Measurements from ENCODE around the gene SLC10A1.

DNA sequence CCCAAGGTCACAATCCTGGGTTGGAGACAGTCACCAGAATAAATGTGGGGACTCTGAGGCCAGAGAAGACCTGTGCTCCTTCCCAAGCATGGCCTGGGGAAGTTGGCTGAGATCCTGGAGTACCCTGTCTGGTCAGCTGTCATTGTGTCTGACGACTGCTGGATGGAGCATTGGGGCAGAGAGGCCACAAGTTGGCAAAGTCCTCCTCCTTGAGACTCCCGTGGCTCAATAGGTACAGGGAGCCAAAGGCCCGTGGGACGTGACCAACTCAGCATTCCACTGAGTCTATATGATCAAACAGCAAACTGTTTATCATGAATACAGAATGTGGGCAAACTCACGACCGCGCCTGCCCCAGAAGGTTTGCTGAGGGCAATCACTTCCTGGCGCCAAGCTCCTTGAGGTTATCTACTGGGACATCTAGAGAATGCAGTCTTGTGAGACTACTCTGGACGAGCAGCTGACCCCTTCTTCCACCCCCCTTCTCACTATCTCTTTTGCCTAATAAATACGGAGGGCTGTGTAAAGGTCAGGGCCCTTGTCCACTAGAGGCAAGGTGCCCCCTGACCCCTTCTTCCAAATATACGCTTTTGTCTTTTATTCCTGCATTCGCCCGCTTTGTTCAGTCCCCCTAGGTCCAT, 14.3 kb upstream of the SLC10A1 start:
- TF ChIP-seq, protein P1, sequence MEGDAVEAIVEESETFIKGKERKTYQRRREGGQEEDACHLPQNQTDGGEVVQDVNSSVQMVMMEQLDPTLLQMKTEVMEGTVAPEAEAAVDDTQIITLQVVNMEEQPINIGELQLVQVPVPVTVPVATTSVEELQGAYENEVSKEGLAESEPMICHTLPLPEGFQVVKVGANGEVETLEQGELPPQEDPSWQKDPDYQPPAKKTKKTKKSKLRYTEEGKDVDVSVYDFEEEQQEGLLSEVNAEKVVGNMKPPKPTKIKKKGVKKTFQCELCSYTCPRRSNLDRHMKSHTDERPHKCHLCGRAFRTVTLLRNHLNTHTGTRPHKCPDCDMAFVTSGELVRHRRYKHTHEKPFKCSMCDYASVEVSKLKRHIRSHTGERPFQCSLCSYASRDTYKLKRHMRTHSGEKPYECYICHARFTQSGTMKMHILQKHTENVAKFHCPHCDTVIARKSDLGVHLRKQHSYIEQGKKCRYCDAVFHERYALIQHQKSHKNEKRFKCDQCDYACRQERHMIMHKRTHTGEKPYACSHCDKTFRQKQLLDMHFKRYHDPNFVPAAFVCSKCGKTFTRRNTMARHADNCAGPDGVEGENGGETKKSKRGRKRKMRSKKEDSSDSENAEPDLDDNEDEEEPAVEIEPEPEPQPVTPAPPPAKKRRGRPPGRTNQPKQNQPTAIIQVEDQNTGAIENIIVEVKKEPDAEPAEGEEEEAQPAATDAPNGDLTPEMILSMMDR (IDR thresholded peaks at IDR 0.05), result no peak
- no peak for TF ChIP-seq POLR2A (IDR thresholded peaks at IDR 0.05)
